Activated naive CD4-positive, alpha-beta T cell treated with anti-CD3 and anti-CD28 coated beads for 36 hours (primary cell): ENCODE data around the gene HESX1. TPM values are rescaled to one million over a fixed set of nuclear protein-coding genes. Genes with fewer than 3 reads are reported as not detected.

ENCODE experiments used
- CTCF ChIA-PET: fragments of 350-600 bp; sonication (Branson Sonifier 250); formaldehyde crosslinking; loops from one replicate; lab custom pipeline; 2021; ENCODE audit warnings: antibody characterized with exemption; lab: Charles Lee
- DNase-seq: peaks from one replicate; pipeline ENCODE4 v3.0.0-alpha.2; 2020
- H3K27ac Mint-ChIP-seq: one replicate; pipeline ENCODE4 v1.8.0; 2021; ENCODE audit warnings: mild to moderate bottlenecking, mixed read lengths
- H3K27me3 Mint-ChIP-seq: one replicate; pipeline ENCODE4 v1.8.0; 2021; ENCODE audit warnings: low read depth, mixed read lengths
- H3K36me3 Mint-ChIP-seq: one replicate; pipeline ENCODE4 v1.8.0; 2021; ENCODE audit warnings: low read depth, mixed read lengths
- H3K4me1 Mint-ChIP-seq: one replicate; pipeline ENCODE4 v1.8.0; 2021; ENCODE audit warnings: low read depth, mixed read lengths
- H3K4me3 Mint-ChIP-seq: one replicate; pipeline ENCODE4 v1.8.0; 2021; ENCODE audit warnings: mild to moderate bottlenecking, moderate library complexity, mixed read lengths
- H3K9me3 Mint-ChIP-seq: one replicate; pipeline ENCODE4 v1.8.0; 2021; ENCODE audit warnings: mixed read lengths
- intact Hi-C: fragments of 100-400 bp; cut with micrococcal nuclease; formaldehyde crosslinking; loops from one replicate; pipeline ENCODE4 v1.15.1; 2023
- total RNA-seq, 2 experiments: library from RNA; stranded (reverse); gene quantifications; one replicate each; pipeline ENCODE4 v1.2.3, GENCODE V29; 2021

The HESX1 gene
- total RNA-seq, 2 experiments from 2014 or later, result 1.5 to 1.6 TPM

- CTCF ChIA-PET, result interaction anchor here (1.0 kb wide), 1 partner anchor 64 kb away, joined by 3 read pairs; no protein-coding TSS in a partner anchor
- peak within 1 kb of the TSS; percentile 75 for H3K4me3 Mint-ChIP-seq
Observed at GRCh38 chr3:57164657-57165573, 34.9 kb downstream of the HESX1 start, which contains the start of gene IL17RD. TSS of gene IL17RD (minus strand) at chr3:57165353. CDS start at chr3:57165286, 67 bp downstream.

GRCh38 chr3:57164217-57164656, 35.5 kb downstream of the HESX1 start:
- Mint-ChIP-seq H3K27ac (no peak overlapping the region), H3K27me3 (peaks cover 66% of the 10 kb centered on the region), H3K36me3 (no peaks in the 10 kb centered on the region), H3K9me3 (no peaks in the 10 kb centered on the region), H3K4me1 (peaks cover 9% of the 10 kb centered on the region), H3K4me3 (peak overlapping the region; percentile 75)
- peak; percentile 26 for DNase-seq
- CTCF ChIA-PET, result interaction anchor here (1.0 kb wide), 1 partner anchor 62 kb away, joined by 3 read pairs; no protein-coding TSS in a partner anchor
- intact Hi-C loops, result no loop called here

More at GRCh38 chr3:57164657-57165573, 34.9 kb downstream of the HESX1 start, which contains the start of gene IL17RD:
- intact Hi-C loops, result no loop called here
- DNase-seq, result peak; percentile 57
- Mint-ChIP-seq H3K9me3 (no peaks in the 10 kb centered on the region), H3K36me3 (no peaks in the 10 kb centered on the region), H3K4me1 (peaks cover 7% of the 10 kb centered on the region), H3K27me3 (peaks cover 70% of the 10 kb centered on the region), H3K27ac (no peak within 1 kb of the TSS)

DNA sequence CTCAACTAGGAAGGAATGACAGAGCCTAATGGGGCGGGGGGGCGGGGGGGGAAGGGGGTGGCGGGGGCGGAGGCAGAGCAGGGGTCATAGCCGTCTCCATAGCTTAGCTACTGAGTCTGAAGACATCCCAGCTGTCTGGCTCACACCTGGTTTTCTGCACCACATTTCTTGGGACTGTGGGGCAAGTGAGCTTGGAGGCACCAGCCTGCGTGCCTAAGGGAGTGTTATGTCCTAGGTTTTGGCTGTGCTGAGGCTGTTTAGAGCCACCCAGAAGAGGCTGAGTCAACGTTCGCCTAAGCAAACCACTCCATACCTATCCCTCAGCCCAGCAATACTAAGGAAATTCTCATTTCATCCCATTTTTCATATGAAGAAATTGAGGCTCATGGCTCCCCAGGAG, 36.0 kb downstream of the HESX1 start:
- Mint-ChIP-seq H3K4me3 (peak overlapping the region; percentile 75), H3K9me3 (no peaks in the 10 kb centered on the region), H3K27me3 (peaks cover 62% of the 10 kb centered on the region), H3K36me3 (no peaks in the 10 kb centered on the region), H3K27ac (no peak overlapping the region), H3K4me1 (peaks cover 13% of the 10 kb centered on the region)
- DNase-seq, result no peak
- CTCF ChIA-PET, result interaction anchor here (1.0 kb wide), 1 partner anchor 61 kb away, joined by 3 read pairs; no protein-coding TSS in a partner anchor
- intact Hi-C loops, result loop anchor here (2.0 kb wide), 1 partner anchor 63 kb away; no protein-coding TSS in a partner anchor

- DNase-seq, result no peak
- H3K4me1 Mint-ChIP-seq, result peaks cover 13% of the 10 kb centered on the region
- CTCF ChIA-PET, result interaction anchor here (1.1 kb wide), 1 partner anchor 10 kb away, joined by 3 read pairs; no protein-coding TSS in a partner anchor
- no peak overlapping the region for H3K27ac Mint-ChIP-seq
- H3K9me3 Mint-ChIP-seq, result no peaks in the 10 kb centered on the region
- no peak overlapping the region for H3K4me3 Mint-ChIP-seq
- intact Hi-C loops, result loop anchor here (2.0 kb wide), 1 partner anchor 61 kb away; no protein-coding TSS in a partner anchor
- peaks cover 50% of the 10 kb centered on the region for H3K27me3 Mint-ChIP-seq
- H3K36me3 Mint-ChIP-seq, result no peaks in the 10 kb centered on the region
Observed at GRCh38 chr3:57161915-57162314, 37.9 kb downstream of the HESX1 start.

- no peak overlapping the region for H3K4me3 Mint-ChIP-seq
- no peaks in the 10 kb centered on the region for H3K36me3 Mint-ChIP-seq
- H3K9me3 Mint-ChIP-seq, result no peaks in the 10 kb centered on the region
- H3K27me3 Mint-ChIP-seq, result peaks cover 41% of the 10 kb centered on the region
- CTCF ChIA-PET, result no interaction called here
- intact Hi-C loops, result no loop called here
- DNase-seq, result no peak
- no peak overlapping the region for H3K27ac Mint-ChIP-seq
- peaks cover 13% of the 10 kb centered on the region for H3K4me1 Mint-ChIP-seq
Observed at GRCh38 chr3:57160765-57161538, 38.8 kb downstream of the HESX1 start.

GRCh38 chr3:57160076-57160764, 39.6 kb downstream of the HESX1 start:
- peaks cover 13% of the 10 kb centered on the region for H3K4me1 Mint-ChIP-seq
- no peaks in the 10 kb centered on the region for H3K36me3 Mint-ChIP-seq
- peaks cover 38% of the 10 kb centered on the region for H3K27me3 Mint-ChIP-seq
- H3K4me3 Mint-ChIP-seq, result no peak overlapping the region
- H3K27ac Mint-ChIP-seq, result no peak overlapping the region
- no peaks in the 10 kb centered on the region for H3K9me3 Mint-ChIP-seq
- intact Hi-C loops, result no loop called here
- no peak for DNase-seq
- CTCF ChIA-PET, result interaction anchor here (0.7 kb wide), 1 partner anchor 8 kb away, joined by 3 read pairs; no protein-coding TSS in a partner anchor

GRCh38 chr3:57158813-57159738, 40.7 kb downstream of the HESX1 start:
- peaks cover 38% of the 10 kb centered on the region for H3K27me3 Mint-ChIP-seq
- no peak overlapping the region for H3K27ac Mint-ChIP-seq
- intact Hi-C loops, result no loop called here
- no peak overlapping the region for H3K4me3 Mint-ChIP-seq
- no peaks in the 10 kb centered on the region for H3K36me3 Mint-ChIP-seq
- CTCF ChIA-PET, result no interaction called here
- H3K9me3 Mint-ChIP-seq, result no peaks in the 10 kb centered on the region
- peaks cover 9% of the 10 kb centered on the region for H3K4me1 Mint-ChIP-seq
- DNase-seq, result peak; percentile 22

- H3K27ac Mint-ChIP-seq, result no peak overlapping the region
- no peak overlapping the region for H3K4me3 Mint-ChIP-seq
- H3K4me1 Mint-ChIP-seq, result peaks cover 6% of the 10 kb centered on the region
- no peaks in the 10 kb centered on the region for H3K36me3 Mint-ChIP-seq
- DNase-seq, result no peak
- H3K9me3 Mint-ChIP-seq, result no peaks in the 10 kb centered on the region
- intact Hi-C loops, result no loop called here
- CTCF ChIA-PET, result interaction anchor here (0.7 kb wide), 1 partner anchor 151 kb away, joined by 3 read pairs; no protein-coding TSS in a partner anchor
- peaks cover 32% of the 10 kb centered on the region for H3K27me3 Mint-ChIP-seq
Observed at GRCh38 chr3:57158325-57158724, 41.5 kb downstream of the HESX1 start.

DNA sequence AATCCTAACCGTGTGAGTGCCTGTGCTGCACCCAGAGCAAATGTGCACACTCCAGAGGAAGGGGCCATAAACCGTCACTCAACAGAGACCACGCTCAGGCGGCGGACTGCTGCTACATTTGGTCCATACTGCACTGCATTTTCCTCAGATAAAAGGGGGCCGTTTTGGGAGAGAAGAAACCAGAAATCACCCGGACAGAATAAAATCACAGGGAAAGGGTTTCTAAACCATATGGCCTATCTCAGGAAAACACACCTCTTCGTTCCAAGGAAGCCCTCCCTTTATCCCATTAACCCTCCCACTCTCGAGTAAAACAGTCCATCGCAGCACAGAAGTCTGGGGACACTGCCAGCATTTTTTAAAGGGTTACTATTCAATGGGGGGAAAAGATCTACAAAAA, 42.2 kb downstream of the HESX1 start:
- Mint-ChIP-seq H3K4me1 (peaks cover 6% of the 10 kb centered on the region), H3K9me3 (no peaks in the 10 kb centered on the region), H3K27ac (no peak overlapping the region), H3K4me3 (no peak overlapping the region), H3K36me3 (no peaks in the 10 kb centered on the region), H3K27me3 (peaks cover 25% of the 10 kb centered on the region)
- CTCF ChIA-PET, result no interaction called here
- no peak for DNase-seq
- intact Hi-C loops, result no loop called here

- Mint-ChIP-seq H3K9me3 (no peaks in the 10 kb centered on the region), H3K27ac (no peak overlapping the region), H3K36me3 (no peaks in the 10 kb centered on the region), H3K27me3 (peaks cover 10% of the 10 kb centered on the region), H3K4me1 (peaks cover 6% of the 10 kb centered on the region), H3K4me3 (no peak overlapping the region)
- CTCF ChIA-PET, result no interaction called here
- DNase-seq, result no peak
- intact Hi-C loops, result no loop called here
Observed at GRCh38 chr3:57155310-57155643, 44.5 kb downstream of the HESX1 start.
